T47D (cell line): ENCODE measurements around the gene ABL1.

ENCODE experiments used
- DNase-seq, 2 experiments: peaks; one replicate each; pipeline versions ENCODE4 v3.0.0 to v3.0.0-alpha.2; 2011 to 2012; ENCODE audit warnings: low read depth in 1 of 2, low spot score in 1 of 2
- JUND ChIP-seq: IDR thresholded peaks from 2 replicates; pipeline ENCODE4 v1.6.1; 2012; ENCODE audit warnings: low read depth
- in situ Hi-C: cut with HindIII; loops from 2 replicates; pipeline ENCODE4 v1.10.0; 2016; ENCODE audit warnings: low sequenced_read_pairs, low pct_unique_long_range_greater_than_20kb

The ABL1 gene

DNA sequence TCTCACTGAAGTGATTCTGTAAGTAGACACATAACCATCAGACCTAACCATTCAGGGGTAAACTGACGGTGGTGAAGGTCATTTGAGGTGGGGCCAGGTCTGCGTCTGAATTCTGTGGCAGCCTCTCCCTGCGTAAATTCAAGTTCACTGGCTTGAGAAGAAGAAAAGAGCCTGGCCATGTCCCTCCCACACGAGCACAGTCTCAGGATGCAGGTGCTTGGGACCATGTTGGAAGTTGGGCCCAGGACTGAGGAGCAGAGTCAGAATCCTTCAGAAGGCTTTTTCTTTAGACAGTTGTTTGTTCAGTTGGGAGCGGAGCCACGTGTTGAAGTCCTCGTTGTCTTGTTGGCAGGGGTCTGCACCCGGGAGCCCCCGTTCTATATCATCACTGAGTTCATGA, 37.5 kb downstream of the ABL1 start:
- TF ChIP-seq JUND, result no peak
- no peak for DNase-seq
- in situ Hi-C loops, result no loop called here

GRCh38 chr9:130872912-130873503, 38.0 kb downstream of the ABL1 start:
- DNase-seq, result no peak
- in situ Hi-C loops, result no loop called here
- TF ChIP-seq JUND, result no peak

DNA sequence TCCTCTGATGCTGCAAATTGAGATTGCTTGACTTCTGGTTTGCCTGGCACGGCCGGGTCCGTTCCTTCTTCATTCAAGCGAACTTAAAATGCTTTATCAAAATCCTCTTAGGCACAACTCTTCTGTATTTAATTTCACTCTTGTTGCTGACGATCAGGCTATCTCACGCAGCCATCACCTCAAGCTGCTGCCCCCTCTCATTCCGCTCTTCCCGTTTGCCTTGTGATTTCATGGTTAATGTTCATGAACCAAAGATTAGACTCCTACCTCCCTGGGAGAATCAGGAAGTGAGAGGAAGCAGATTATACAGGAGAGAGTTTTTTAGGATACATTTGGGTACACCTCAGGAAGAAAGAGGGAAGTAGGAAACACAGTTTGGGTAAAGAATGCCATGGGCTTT, 38.9 kb downstream of the ABL1 start:
- no peak for TF ChIP-seq JUND
- in situ Hi-C loops, result no loop called here
- no peak for DNase-seq

GRCh38 chr9:130874783-130875182, 39.7 kb downstream of the ABL1 start:
- in situ Hi-C loops, result no loop called here
- no peak for TF ChIP-seq JUND
- DNase-seq, result no peak

DNA sequence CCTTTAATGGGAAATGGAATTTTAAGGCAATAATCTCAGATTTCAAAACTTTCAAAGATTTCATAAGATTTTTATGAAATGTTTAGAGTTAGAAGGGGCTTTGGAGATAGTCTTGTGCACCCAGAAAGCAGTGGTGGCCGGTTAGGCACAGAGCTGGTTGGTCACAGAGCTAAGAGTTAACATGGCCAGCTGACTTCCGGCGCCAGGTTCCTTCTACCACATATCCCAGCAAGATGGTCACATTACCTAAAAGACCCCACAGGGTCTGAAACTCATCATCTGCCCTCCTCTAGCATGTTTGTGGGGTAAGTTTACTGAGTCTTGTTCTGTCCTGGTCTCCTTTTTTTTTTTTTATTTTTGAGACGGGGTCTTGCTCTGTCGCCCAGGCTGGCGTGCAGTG, 42.2 kb downstream of the ABL1 start:
- no peak for TF ChIP-seq JUND
- in situ Hi-C loops, result no loop called here
- no peak for DNase-seq

- in situ Hi-C loops, result no loop called here
- DNase-seq, result no peak
- TF ChIP-seq JUND, result no peak
These were observed 43.2 kb downstream of the ABL1 start for GRCh38 chr9:130878295-130878694.

DNA sequence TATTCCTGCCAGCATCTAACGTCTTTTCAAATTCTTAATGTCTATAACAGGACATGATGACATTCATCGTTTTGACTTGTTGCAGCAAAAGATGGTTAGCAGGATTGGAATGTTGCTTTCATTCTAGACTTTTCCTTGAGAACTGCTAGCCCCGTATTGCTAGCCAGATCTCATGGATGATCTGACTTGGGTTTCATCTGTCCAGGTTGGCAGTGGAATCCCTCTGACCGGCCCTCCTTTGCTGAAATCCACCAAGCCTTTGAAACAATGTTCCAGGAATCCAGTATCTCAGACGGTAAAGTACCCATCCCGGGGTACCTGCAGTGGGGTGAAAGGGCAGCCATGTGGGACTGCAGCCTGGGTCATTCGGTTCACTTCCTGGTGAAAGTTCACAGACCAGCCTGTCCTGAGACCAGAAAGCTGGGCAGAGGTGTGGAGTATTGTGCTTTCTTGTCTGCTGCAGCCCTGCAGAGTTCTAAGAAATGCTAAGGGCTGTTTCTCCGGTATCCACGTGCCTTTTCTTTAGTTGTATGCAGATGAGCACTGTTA, 44.9 kb downstream of the ABL1 start:
- TF ChIP-seq JUND, result no peak
- DNase-seq, result no peak
- in situ Hi-C loops, result no loop called here

- no peak for TF ChIP-seq JUND
- no peak for DNase-seq
- in situ Hi-C loops, result no loop called here
These were observed 45.7 kb downstream of the ABL1 start for GRCh38 chr9:130880599-130881220.

- no peak for TF ChIP-seq JUND
- DNase-seq, result no peak
- in situ Hi-C loops, result no loop called here
These were observed 46.5 kb downstream of the ABL1 start for GRCh38 chr9:130881516-130881915.

- in situ Hi-C loops, result no loop called here
- no peak for TF ChIP-seq JUND
- DNase-seq, result no peak
These were observed 47.7 kb downstream of the ABL1 start for GRCh38 chr9:130882696-130883225.

DNA sequence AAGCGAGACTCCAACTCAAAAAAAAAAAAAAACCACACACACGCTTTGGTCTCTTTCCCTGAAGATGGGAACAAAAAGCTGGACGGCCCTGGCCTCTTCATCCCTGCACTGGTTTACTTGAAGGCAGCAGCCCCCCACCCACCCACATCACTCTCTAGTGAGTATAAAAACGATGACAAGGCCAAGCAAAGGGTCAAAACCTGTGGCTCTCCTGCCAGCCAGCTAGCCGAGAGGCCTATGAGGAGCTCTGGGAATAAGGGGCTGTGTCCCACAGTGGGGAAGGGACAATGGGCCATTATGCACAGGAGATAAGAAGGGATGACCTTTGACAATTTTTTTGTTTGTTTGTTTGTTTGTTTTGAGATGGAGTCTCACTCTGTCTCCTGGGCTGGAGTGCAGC, 48.4 kb downstream of the ABL1 start:
- TF ChIP-seq JUND, result no peak
- DNase-seq, result no peak
- in situ Hi-C loops, result no loop called here

DNA sequence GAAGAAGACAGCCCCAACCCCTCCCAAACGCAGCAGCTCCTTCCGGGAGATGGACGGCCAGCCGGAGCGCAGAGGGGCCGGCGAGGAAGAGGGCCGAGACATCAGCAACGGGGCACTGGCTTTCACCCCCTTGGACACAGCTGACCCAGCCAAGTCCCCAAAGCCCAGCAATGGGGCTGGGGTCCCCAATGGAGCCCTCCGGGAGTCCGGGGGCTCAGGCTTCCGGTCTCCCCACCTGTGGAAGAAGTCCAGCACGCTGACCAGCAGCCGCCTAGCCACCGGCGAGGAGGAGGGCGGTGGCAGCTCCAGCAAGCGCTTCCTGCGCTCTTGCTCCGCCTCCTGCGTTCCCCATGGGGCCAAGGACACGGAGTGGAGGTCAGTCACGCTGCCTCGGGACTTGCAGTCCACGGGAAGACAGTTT, 49.1 kb downstream of the ABL1 start:
- no peak for TF ChIP-seq JUND
- in situ Hi-C loops, result no loop called here
- no peak for DNase-seq
